A549 (cell line): ENCODE data around the gene FGF8. TPM values are rescaled to one million over a fixed set of nuclear protein-coding genes. Genes with fewer than 3 reads are reported as not detected.

ENCODE experiments used
- ATAC-seq, 2 experiments: fragments of 200-7000 bp in 1 of 2; fragments of >200 bp in 1 of 2; cut with Nextera tagmentation in 1 of 2; cut with Tn5 transposase in 1 of 2; 3 replicates each; pipeline versions ENCODE4 v1.8.0 to v1.9.1; 2018 to 2020; ENCODE audit warnings: mild to moderate bottlenecking in 1 of 2, moderate library complexity in 1 of 2
- CTCF ChIA-PET: fragments of 300-600 bp; sonication (Branson Sonifier 250); formaldehyde crosslinking; extraction: SDS; loops from one replicate; lab custom pipeline; 2021; ENCODE audit warnings: antibody characterized with exemption, inconsistent platforms; lab: Yijun Ruan, JAX
- POLR2A ChIA-PET: fragments of 350-600 bp; formaldehyde crosslinking; extraction: SDS; loops from one replicate; lab custom pipeline; 2021; ENCODE audit warnings: antibody characterized with exemption, inconsistent platforms; lab: Yijun Ruan, JAX
- DNase-seq, 2 experiments: peaks; one replicate each; pipeline versions ENCODE4 v3.0.0 to v3.0.0-alpha.2; 2011 to 2016; ENCODE audit warnings: low read depth in 1 of 2, low spot score in 1 of 2
- FAIRE-seq: peaks from 2 replicates; lab custom pipeline; 2011; peaks lifted over from hg19 to GRCh38; lab: Jason Lieb, UNC
- H3K27ac ChIP-seq, 2 experiments: fragments of >200 bp; sonication (Bioruptor Twin); formaldehyde crosslinking; 3 replicates each; pipeline ENCODE4 v1.5.1; 2016 to 2017
- H3K4me1 ChIP-seq: fragments of >200 bp; sonication (Bioruptor Twin); formaldehyde crosslinking; 3 replicates; pipeline ENCODE4 v1.6.1; 2016
- H3K4me2 ChIP-seq: fragments of >200 bp; sonication (Bioruptor Twin); formaldehyde crosslinking; 3 replicates; pipeline ENCODE4 v1.6.1; 2016
- H3K4me3 ChIP-seq: fragments of >200 bp; sonication (Bioruptor Twin); formaldehyde crosslinking; 3 replicates; pipeline ENCODE4 v1.5.1; 2016
- H3K9me3 ChIP-seq: fragments of >200 bp; sonication (Bioruptor Twin); formaldehyde crosslinking; 3 replicates; pipeline ENCODE4 v1.6.1; 2016
- CBX8 ChIP-seq: fragments of 200-600 bp; sonication (generic); IDR thresholded peaks from 2 replicates; pipeline ENCODE4 v1.6.1; 2016
- CEBPB ChIP-seq, 2 experiments: fragments of >200 bp in 1 of 2; sonication (Bioruptor Twin) in 1 of 2; formaldehyde crosslinking in 1 of 2; IDR thresholded peaks; 2 replicates each; pipeline ENCODE4 v1.6.1; 2012 to 2016
- EHMT2 ChIP-seq: fragments of 200-600 bp; sonication (generic); IDR thresholded peaks from 2 replicates; pipeline ENCODE4 v1.6.1; 2016; ENCODE audit warnings: antibody characterized with exemption, low read depth, mild to moderate bottlenecking, moderate library complexity
- ESRRA ChIP-seq: fragments of 150-350 bp; IDR thresholded peaks from 2 replicates; pipeline ENCODE4 v1.6.1; 2014; ENCODE audit warnings: mild to moderate bottlenecking, low read length, borderline replicate concordance
- FOXS1 ChIP-seq: fragments of 250-450 bp; sonication (Bioruptor Pico); IDR thresholded peaks from 2 replicates; pipeline ENCODE4 v1.5.0; 2020; ENCODE audit warnings: mild to moderate bottlenecking, moderate library complexity
- GATA3 ChIP-seq: IDR thresholded peaks from 2 replicates; pipeline ENCODE4 v1.6.1; 2012; ENCODE audit warnings: borderline replicate concordance
- HOXA7 ChIP-seq: fragments of 250-450 bp; sonication (Bioruptor Pico); IDR thresholded peaks from 2 replicates; pipeline ENCODE4 v1.5.0; 2020; ENCODE audit warnings: mild to moderate bottlenecking, moderate library complexity
- JUNB ChIP-seq: fragments of >200 bp; sonication (Bioruptor Twin); formaldehyde crosslinking; IDR thresholded peaks from 2 replicates; pipeline ENCODE4 v1.6.1; 2016
- KDM1A ChIP-seq: fragments of 200-600 bp; sonication (generic); IDR thresholded peaks from 2 replicates; pipeline ENCODE4 v1.6.1; 2016; ENCODE audit warnings: low read depth, mild to moderate bottlenecking
- KDM5A ChIP-seq: fragments of 200-600 bp; sonication (generic); IDR thresholded peaks from 2 replicates; pipeline ENCODE4 v1.6.1; 2016; ENCODE audit warnings: antibody characterized with exemption, mild to moderate bottlenecking
- MYC ChIP-seq: IDR thresholded peaks from 2 replicates; pipeline ENCODE4 v1.6.1; 2012; ENCODE audit warnings: mild to moderate bottlenecking, inconsistent platforms, low read length, improper control_type of control experiment, borderline replicate concordance
- POLR2A ChIP-seq: IDR thresholded peaks from 2 replicates; pipeline ENCODE4 v1.6.1; 2012; ENCODE audit warnings: mild to moderate bottlenecking, low read length
- RAD21 ChIP-seq, 2 experiments: fragments of >200 bp in 1 of 2; sonication (Bioruptor Twin) in 1 of 2; formaldehyde crosslinking in 1 of 2; IDR thresholded peaks in 1 of 2; conservative IDR thresholded peaks in 1 of 2; 2 replicates in 1 of 2; 3 replicates in 1 of 2; pipeline ENCODE4 v1.6.1; 2012 to 2018; ENCODE audit warnings: inconsistent platforms in 1 of 2
- RCOR1 ChIP-seq: fragments of 150-350 bp; IDR thresholded peaks from 2 replicates; pipeline ENCODE4 v1.6.1; 2014; ENCODE audit warnings: antibody characterized with exemption, low read length, low read depth
- SMC3 ChIP-seq: fragments of >200 bp; sonication (Bioruptor Twin); formaldehyde crosslinking; IDR thresholded peaks from 3 replicates; pipeline ENCODE4 v1.6.1; 2018; ENCODE audit warnings: inconsistent platforms
- SREBF2 ChIP-seq: fragments of 450-650 bp; IDR thresholded peaks from 2 replicates; pipeline ENCODE4 v1.6.1; 2014; ENCODE audit warnings: mild to moderate bottlenecking, moderate library complexity
- WGBS: methylation state at CpG from one replicate; pipeline ENCODE4 v1.1.6; 2017; ENCODE audit errors: missing lambda C conversion rate; 5-methylcytosine and 5-hydroxymethylcytosine counted together
- polyA plus RNA-seq, 4 experiments: library from polyadenylated mRNA; depleted of rRNA in 3 of 4; stranded (reverse); fragments of >200 nt; fragmentation: RNase III in 1 of 4; extraction: RNeasy Plus Mini Kit Qiagen cat#74134 plus additional on column Dnase treatment in 1 of 4; gene quantifications; 2 replicates in 3 of 4; 3 replicates in 1 of 4; pipeline ENCODE4 v1.2.3, GENCODE V29; 2011 to 2017
- TF ChIP-seq, protein P1 (sequence below): fragments of >200 bp; sonication (Bioruptor Twin); formaldehyde crosslinking; IDR thresholded peaks from 2 replicates; pipeline ENCODE4 v1.6.1; 2016
- TF ChIP-seq, protein P2 (sequence below): fragments of >200 bp; sonication (Bioruptor Twin); formaldehyde crosslinking; IDR thresholded peaks from 3 replicates; pipeline ENCODE4 v1.5.1; 2016
- TF ChIP-seq, protein P3 (sequence below): fragments of 250-450 bp; sonication (Bioruptor Pico); IDR thresholded peaks from 2 replicates; pipeline ENCODE4 v1.5.0; 2020; ENCODE audit warnings: low read depth, mild to moderate bottlenecking, moderate library complexity
- TF ChIP-seq, protein P4 (sequence below): fragments of 250-450 bp; sonication (Bioruptor Pico); IDR thresholded peaks from 2 replicates; pipeline ENCODE4 v1.5.0; 2021; ENCODE audit warnings: mild to moderate bottlenecking, moderate library complexity, borderline replicate concordance
- TF ChIP-seq, protein P5 (sequence below): fragments of 150-350 bp; IDR thresholded peaks from 2 replicates; pipeline ENCODE4 v1.6.1; 2014; ENCODE audit warnings: low read depth, mild to moderate bottlenecking, low read length

The FGF8 gene
- polyA plus RNA-seq, 2 of the 4 experiments (the other 2 are of a cell fraction), result 0.12 TPM; not detected in 1

DNA sequence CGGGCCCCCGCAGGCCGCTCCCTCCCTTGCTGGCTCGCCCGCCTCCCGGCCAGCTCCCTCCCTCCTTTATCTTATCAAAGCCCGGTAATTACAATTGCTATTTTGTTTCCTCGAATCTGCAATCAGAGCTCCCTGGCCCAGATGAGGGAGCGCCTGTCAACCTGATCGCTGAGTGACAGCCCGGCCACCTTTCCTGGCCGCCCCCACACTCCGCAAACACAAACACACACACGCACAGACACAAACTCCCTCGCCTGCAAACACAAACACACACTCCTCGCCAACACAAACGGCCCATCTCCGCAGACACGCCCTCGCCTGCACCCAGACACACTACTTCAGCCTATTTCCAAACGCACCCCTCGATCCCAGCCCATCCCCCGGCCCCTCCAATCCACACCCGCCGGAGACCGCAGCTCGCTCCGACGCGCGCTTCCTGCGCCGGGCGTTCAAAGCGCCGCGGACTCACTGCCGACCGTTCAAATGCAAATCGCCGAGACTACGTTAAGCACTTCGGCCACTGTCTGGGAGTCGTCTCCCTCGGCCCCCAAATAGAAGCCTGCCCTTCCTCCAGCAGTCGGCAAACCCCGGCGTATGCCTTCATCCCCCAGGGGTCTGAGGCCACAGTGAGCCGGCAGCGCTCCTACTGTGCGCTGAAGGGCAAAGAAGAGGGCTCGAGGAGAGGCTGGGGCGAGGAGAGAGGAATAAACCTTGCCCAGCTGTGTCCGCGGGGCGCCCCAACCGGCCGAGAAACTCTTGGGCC lies 3.0 kb upstream of the FGF8 start:
- ATAC-seq, result no peak
- H3K27ac ChIP-seq, result no peak overlapping the region

DNA sequence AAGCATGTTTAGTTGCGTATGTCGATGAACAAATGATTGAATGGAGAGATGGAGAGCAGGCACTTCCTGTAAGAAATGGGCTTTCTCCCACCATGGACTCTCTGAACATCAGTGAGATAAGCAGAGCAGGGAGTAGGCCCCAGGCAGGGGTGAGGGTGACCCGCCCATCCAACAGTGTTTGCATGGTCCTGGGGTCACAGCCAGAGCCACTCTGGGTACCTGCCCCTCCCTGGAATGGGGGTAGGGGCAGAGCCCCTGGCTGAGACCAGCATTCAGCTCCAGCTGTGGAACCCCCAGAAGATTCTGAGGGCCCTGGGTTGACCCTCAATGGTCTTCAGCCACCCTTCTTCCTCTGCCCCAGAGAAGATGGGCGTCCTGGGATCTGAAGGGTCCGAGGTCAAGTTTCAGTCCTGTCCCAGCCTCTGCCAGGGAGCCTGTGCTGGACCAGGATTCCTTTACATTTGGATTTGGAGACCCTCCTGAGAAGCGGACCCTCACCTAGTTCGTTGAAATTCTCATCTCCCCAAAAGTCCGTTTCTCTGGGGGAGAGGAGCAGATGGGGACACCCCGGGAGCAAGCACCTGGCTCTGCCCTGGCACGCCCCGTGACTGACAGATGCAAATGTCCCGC lies 2.4 kb upstream of the FGF8 start:
- no peaks in the 10 kb centered on the region for H3K9me3 ChIP-seq
- no peak for FAIRE-seq
- TF ChIP-seq POLR2A (no peak), GATA3 (no peak), HOXA7 (CRISPR knock-in tag) (no peak), MYC (no peak), JUNB (no peak), EHMT2 (no peak), KDM5A (no peak), CEBPB (IDR thresholded peaks at IDR 0.05) (no peak), CBX8 (no peak)
- TF ChIP-seq, protein P1, sequence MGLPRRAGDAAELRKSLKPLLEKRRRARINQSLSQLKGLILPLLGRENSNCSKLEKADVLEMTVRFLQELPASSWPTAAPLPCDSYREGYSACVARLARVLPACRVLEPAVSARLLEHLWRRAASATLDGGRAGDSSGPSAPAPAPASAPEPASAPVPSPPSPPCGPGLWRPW, result no peak
- TF ChIP-seq, protein P2, sequence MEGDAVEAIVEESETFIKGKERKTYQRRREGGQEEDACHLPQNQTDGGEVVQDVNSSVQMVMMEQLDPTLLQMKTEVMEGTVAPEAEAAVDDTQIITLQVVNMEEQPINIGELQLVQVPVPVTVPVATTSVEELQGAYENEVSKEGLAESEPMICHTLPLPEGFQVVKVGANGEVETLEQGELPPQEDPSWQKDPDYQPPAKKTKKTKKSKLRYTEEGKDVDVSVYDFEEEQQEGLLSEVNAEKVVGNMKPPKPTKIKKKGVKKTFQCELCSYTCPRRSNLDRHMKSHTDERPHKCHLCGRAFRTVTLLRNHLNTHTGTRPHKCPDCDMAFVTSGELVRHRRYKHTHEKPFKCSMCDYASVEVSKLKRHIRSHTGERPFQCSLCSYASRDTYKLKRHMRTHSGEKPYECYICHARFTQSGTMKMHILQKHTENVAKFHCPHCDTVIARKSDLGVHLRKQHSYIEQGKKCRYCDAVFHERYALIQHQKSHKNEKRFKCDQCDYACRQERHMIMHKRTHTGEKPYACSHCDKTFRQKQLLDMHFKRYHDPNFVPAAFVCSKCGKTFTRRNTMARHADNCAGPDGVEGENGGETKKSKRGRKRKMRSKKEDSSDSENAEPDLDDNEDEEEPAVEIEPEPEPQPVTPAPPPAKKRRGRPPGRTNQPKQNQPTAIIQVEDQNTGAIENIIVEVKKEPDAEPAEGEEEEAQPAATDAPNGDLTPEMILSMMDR, result no peak
- TF ChIP-seq, protein P3, sequence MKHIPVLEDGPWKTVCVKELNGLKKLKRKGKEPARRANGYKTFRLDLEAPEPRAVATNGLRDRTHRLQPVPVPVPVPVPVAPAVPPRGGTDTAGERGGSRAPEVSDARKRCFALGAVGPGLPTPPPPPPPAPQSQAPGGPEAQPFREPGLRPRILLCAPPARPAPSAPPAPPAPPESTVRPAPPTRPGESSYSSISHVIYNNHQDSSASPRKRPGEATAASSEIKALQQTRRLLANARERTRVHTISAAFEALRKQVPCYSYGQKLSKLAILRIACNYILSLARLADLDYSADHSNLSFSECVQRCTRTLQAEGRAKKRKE (CRISPR knock-in tag), result no peak
- TF ChIP-seq, all 56 proteins: peak for 0
- Histone ChIP-seq H3K4me1 (peaks cover 30% of the 10 kb centered on the region), H3K27ac (no peak overlapping the region), H3K4me2 (no peak overlapping the region), H3K4me3 (no peak overlapping the region)
- POLR2A ChIA-PET, result no interaction called here
- DNase-seq, result no peak
- ATAC-seq, result no peak
- CTCF ChIA-PET, result interaction anchor here (0.9 to 8.1 kb wide), 6 partner anchors 9 to 565 kb away, joined by 3 to 106 read pairs (median 42); no protein-coding TSS in a partner anchor
- WGBS, result 92% methylated on average over 12 of the region's 12 CpGs

More for the DNA sequence above, 3.0 kb upstream of the FGF8 start:
- FAIRE-seq, result no peak
- 91% methylated on average over 56 of the region's 58 CpGs for WGBS
- TF ChIP-seq KDM1A (no peak), KDM5A (no peak), CBX8 (no peak), SREBF2 (no peak), RCOR1 (no peak), HOXA7 (CRISPR knock-in tag) (no peak), ESRRA (no peak), EHMT2 (no peak), RAD21 (conservative IDR thresholded peaks at IDR 0.05 in 1 of 2, IDR thresholded peaks at IDR 0.05 in 1 of 2) (no peak), FOXS1 (CRISPR knock-in tag) (no peak), SMC3 (no peak)
- TF ChIP-seq, protein P4, sequence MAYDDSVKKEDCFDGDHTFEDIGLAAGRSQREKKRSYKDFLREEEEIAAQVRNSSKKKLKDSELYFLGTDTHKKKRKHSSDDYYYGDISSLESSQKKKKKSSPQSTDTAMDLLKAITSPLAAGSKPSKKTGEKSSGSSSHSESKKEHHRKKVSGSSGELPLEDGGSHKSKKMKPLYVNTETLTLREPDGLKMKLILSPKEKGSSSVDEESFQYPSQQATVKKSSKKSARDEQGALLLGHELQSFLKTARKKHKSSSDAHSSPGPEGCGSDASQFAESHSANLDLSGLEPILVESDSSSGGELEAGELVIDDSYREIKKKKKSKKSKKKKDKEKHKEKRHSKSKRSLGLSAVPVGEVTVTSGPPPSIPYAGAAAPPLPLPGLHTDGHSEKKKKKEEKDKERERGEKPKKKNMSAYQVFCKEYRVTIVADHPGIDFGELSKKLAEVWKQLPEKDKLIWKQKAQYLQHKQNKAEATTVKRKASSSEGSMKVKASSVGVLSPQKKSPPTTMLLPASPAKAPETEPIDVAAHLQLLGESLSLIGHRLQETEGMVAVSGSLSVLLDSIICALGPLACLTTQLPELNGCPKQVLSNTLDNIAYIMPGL (CRISPR knock-in tag), result no peak
- TF ChIP-seq, protein P5, sequence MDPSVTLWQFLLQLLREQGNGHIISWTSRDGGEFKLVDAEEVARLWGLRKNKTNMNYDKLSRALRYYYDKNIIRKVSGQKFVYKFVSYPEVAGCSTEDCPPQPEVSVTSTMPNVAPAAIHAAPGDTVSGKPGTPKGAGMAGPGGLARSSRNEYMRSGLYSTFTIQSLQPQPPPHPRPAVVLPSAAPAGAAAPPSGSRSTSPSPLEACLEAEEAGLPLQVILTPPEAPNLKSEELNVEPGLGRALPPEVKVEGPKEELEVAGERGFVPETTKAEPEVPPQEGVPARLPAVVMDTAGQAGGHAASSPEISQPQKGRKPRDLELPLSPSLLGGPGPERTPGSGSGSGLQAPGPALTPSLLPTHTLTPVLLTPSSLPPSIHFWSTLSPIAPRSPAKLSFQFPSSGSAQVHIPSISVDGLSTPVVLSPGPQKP, result no peak
- H3K4me3 ChIP-seq, result no peak overlapping the region
- no peak overlapping the region; the same call in 2 of the 3 replicates for H3K4me2 ChIP-seq
- ChIA-PET CTCF (interaction anchor here (0.6 to 8.1 kb wide), 12 partner anchors 10 to 565 kb away, joined by 3 to 106 read pairs (median 3); no protein-coding TSS in a partner anchor), POLR2A (no interaction called here)
- peaks cover 32% of the 10 kb centered on the region for H3K4me1 ChIP-seq
- DNase-seq, result no peak
- H3K9me3 ChIP-seq, result no peaks in the 10 kb centered on the region
